K562 (cell line): Measurements from ENCODE around the gene AGAP1. TPM values are rescaled to one million over a fixed set of nuclear protein-coding genes. Genes with fewer than 3 reads are reported as not detected.

Source experiments
- ATAC-seq: fragments of 200-7000 bp; cut with Tn5 transposase; 3 replicates; pipeline ENCODE4 v1.9.1; 2020; ENCODE audit warnings: moderate library complexity
- BruUV-seq: library from RNA; stranded (reverse); fragments of 400-500 nt; replicated peaks from 2 replicates; lab custom pipeline; 2021; lab: Mats Ljungman, UMichigan
- CTCF ChIA-PET: fragments of 300-600 bp; formaldehyde crosslinking; extraction: SDS; loops from one replicate; lab custom pipeline; 2021; ENCODE audit warnings: low intra/inter-chr PET ratio; lab: Yijun Ruan, JAX
- POLR2A ChIA-PET: fragments of 300-600, 350-650 bp; sonication (Branson Sonifier 250); formaldehyde crosslinking; extraction: SDS; loops from one replicate; lab custom pipeline; 2021; ENCODE audit warnings: antibody characterized with exemption, inconsistent platforms; lab: Yijun Ruan, JAX
- DNase-seq, 4 experiments: peaks; one replicate each; pipeline versions ENCODE4 v3.0.0 to v3.0.0-alpha.2; 2011 to 2018; ENCODE audit warnings: low spot score in 3 of 4, mixed read lengths in 3 of 4; ENCODE audit errors: extremely low read depth in 1 of 4
- FAIRE-seq: peaks from 2 replicates; lab custom pipeline; 2011; peaks lifted over from hg19 to GRCh38; lab: Jason Lieb, UNC
- H2AFZ ChIP-seq: 2 replicates; pipeline ENCODE4 v1.6.0; 2011; ENCODE audit warnings: low read depth, low read length, control low read depth, inconsistent platforms
- H3K27ac ChIP-seq: fragments of 200-600 bp; 3 replicates; pipeline ENCODE4 v1.8.0; 2011; ENCODE audit warnings: low read depth, mild to moderate bottlenecking, control low read depth, inconsistent platforms, low read length, moderate library complexity, mixed read lengths; ENCODE audit errors: extremely low read depth
- H3K27me3 ChIP-seq, 2 experiments: fragments of 300-600 bp in 1 of 2; 2 replicates in 1 of 2; 3 replicates in 1 of 2; pipeline versions ENCODE4 v1.6.0 to v1.8.0; 2011; ENCODE audit warnings: inconsistent platforms in 2 of 2, low read length in 2 of 2, mild to moderate bottlenecking in 1 of 2, mixed read lengths in 1 of 2, moderate library complexity in 1 of 2; ENCODE audit not compliant: control insufficient read depth in 2 of 2, insufficient read depth in 2 of 2
- H3K36me3 ChIP-seq: fragments of 300-600 bp; 3 replicates; pipeline ENCODE4 v1.8.0; 2011; ENCODE audit warnings: mild to moderate bottlenecking, low read length, inconsistent platforms; ENCODE audit not compliant: control insufficient read depth, insufficient read depth
- H3K4me1 ChIP-seq, 2 experiments: fragments of 200-600 bp in 1 of 2; replicated peaks in 1 of 2; 2 replicates in 1 of 2; 3 replicates in 1 of 2; pipeline versions ENCODE4 v1.5.1 to v1.8.0; 2011; ENCODE audit warnings: inconsistent platforms in 2 of 2, low read length in 2 of 2, mild to moderate bottlenecking in 1 of 2, mixed read lengths in 1 of 2, moderate library complexity in 1 of 2; ENCODE audit not compliant: control insufficient read depth in 2 of 2, insufficient read depth in 2 of 2
- H3K4me2 ChIP-seq: 2 replicates; pipeline ENCODE4 v1.6.1; 2011; ENCODE audit warnings: low read length, control low read depth, inconsistent platforms, mixed read lengths; ENCODE audit not compliant: insufficient read depth
- H3K4me3 ChIP-seq: fragments of 200-600 bp; sonication (generic), shearing (Covaris generic); 2 replicates; pipeline ENCODE4 v1.5.1; 2016; ENCODE audit warnings: control low read depth, inconsistent platforms
- H3K79me2 ChIP-seq: fragments of 200-600 bp; 3 replicates; pipeline ENCODE4 v1.8.0; 2011; ENCODE audit warnings: low read length, inconsistent platforms; ENCODE audit not compliant: control insufficient read depth, insufficient read depth
- H3K9ac ChIP-seq, 2 experiments: 2 replicates each; pipeline versions ENCODE4 v1.6.0 to v1.6.1; 2011; ENCODE audit warnings: low read depth in 2 of 2, low read length in 2 of 2, control low read depth in 1 of 2, inconsistent platforms in 1 of 2, mild to moderate bottlenecking in 1 of 2, mixed read lengths in 1 of 2; ENCODE audit not compliant: insufficient read depth in 1 of 2
- H3K9me1 ChIP-seq: one replicate; pipeline ENCODE4 v1.6.0; 2011; ENCODE audit warnings: inconsistent platforms, mild to moderate bottlenecking, low read length, moderate library complexity; ENCODE audit not compliant: control insufficient read depth, insufficient read depth
- H3K9me3 ChIP-seq: replicated peaks from 2 replicates; pipeline ENCODE4 v1.5.1; 2011; ENCODE audit warnings: low read depth, low read length, inconsistent platforms; ENCODE audit not compliant: control insufficient read depth, insufficient read depth
- H4K20me1 ChIP-seq: replicated peaks from 2 replicates; pipeline ENCODE4 v1.6.1; 2011; ENCODE audit warnings: low read length, inconsistent platforms, mixed read lengths; ENCODE audit not compliant: control insufficient read depth, insufficient read depth
- CAMTA2 ChIP-seq: fragments of 250-450 bp; sonication (Bioruptor Pico); conservative IDR thresholded peaks from 2 replicates; pipeline ENCODE4 v1.5.1; 2022
- CBFA2T3 ChIP-seq: fragments of 450-650 bp; IDR thresholded peaks from 2 replicates; pipeline ENCODE4 v1.6.1; 2017
- CCAR2 ChIP-seq: fragments of 200-400 bp; formaldehyde crosslinking; IDR thresholded peaks from 2 replicates; pipeline ENCODE4 v1.6.1; 2017; ENCODE audit warnings: mild to moderate bottlenecking, low read depth, low read length
- CEBPB ChIP-seq: fragments of 450-650 bp; IDR thresholded peaks from 2 replicates; pipeline ENCODE4 v1.6.1; 2016; ENCODE audit warnings: missing genetic modification characterization, missing compliant biosample characterization
- CHD1 ChIP-seq: fragments of 200-600 bp; sonication (generic); IDR thresholded peaks from one replicate; pipeline ENCODE4 v1.6.1; 2012; ENCODE audit warnings: mild to moderate bottlenecking, moderate library complexity, low read length, inconsistent platforms
- CTBP1 ChIP-seq: fragments of 450-650 bp; IDR thresholded peaks from 2 replicates; pipeline ENCODE4 v1.6.1; 2016; ENCODE audit warnings: borderline replicate concordance
- CXXC5 ChIP-seq: fragments of 250-450 bp; sonication (Bioruptor Pico); IDR thresholded peaks from 2 replicates; pipeline ENCODE4 v1.8.0; 2022; ENCODE audit warnings: inconsistent platforms, mild to moderate bottlenecking, moderate library complexity
- GMEB1 ChIP-seq: fragments of 250-450 bp; sonication (Bioruptor Pico); IDR thresholded peaks from 2 replicates; pipeline ENCODE4 v1.4.0; 2020; ENCODE audit warnings: mild to moderate bottlenecking
- HSF4 ChIP-seq: fragments of 250-450 bp; sonication (Bioruptor Pico); IDR thresholded peaks from 2 replicates; pipeline ENCODE4 v2.1.2; 2022; ENCODE audit warnings: mild to moderate bottlenecking, moderate library complexity, borderline replicate concordance
- MLX ChIP-seq, 2 experiments: fragments of 450-650 bp in 1 of 2; sonication (generic) in 1 of 2; formaldehyde crosslinking; conservative IDR thresholded peaks; 2 replicates each; pipeline versions ENCODE4 v1.4.0 to v1.8.1; 2020 to 2022; ENCODE audit warnings: mild to moderate bottlenecking in 1 of 2, missing genetic modification reagents in 1 of 2
- POU5F1 ChIP-seq: fragments of 150-350 bp; IDR thresholded peaks from 2 replicates; pipeline ENCODE4 v1.6.1; 2014; ENCODE audit warnings: borderline replicate concordance, low read length, low read depth, mild to moderate bottlenecking; ENCODE audit not compliant: partially characterized antibody
- RNF2 ChIP-seq: sonication (generic); IDR thresholded peaks from 2 replicates; pipeline ENCODE4 v1.6.1; 2016
- SMARCA5 ChIP-seq: fragments of 450-650 bp; IDR thresholded peaks from 2 replicates; pipeline ENCODE4 v1.6.1; 2016
- SRSF9 ChIP-seq: fragments of 200-400 bp; formaldehyde crosslinking; IDR thresholded peaks from 2 replicates; pipeline ENCODE4 v1.6.1; 2017; ENCODE audit warnings: low read depth, low read length, borderline replicate concordance
- TCF3 ChIP-seq: sonication (generic); formaldehyde crosslinking; IDR thresholded peaks from 2 replicates; pipeline ENCODE4 v1.4.0; 2020; ENCODE audit warnings: mild to moderate bottlenecking, missing genetic modification reagents
- ZC3H11A ChIP-seq: IDR thresholded peaks from 2 replicates; pipeline ENCODE4 v1.6.1; 2012; ENCODE audit warnings: low read depth, low read length, improper control_type of control experiment
- ZNF175 ChIP-seq: fragments of 200-800 bp; sonication (Bioruptor generic); IDR thresholded peaks from 2 replicates; pipeline ENCODE4 v1.6.1; 2016; ENCODE audit warnings: low read depth, mild to moderate bottlenecking, missing genetic modification characterization, missing compliant biosample characterization
- ZNF347 ChIP-seq: fragments of 450-650 bp; formaldehyde crosslinking; IDR thresholded peaks from 2 replicates; pipeline ENCODE4 v1.4.0; 2020; ENCODE audit warnings: low read depth, mild to moderate bottlenecking, moderate library complexity
- ZNF639 ChIP-seq, 2 experiments: fragments of 200-800 bp in 1 of 2; sonication (Bioruptor generic) in 1 of 2; sonication (generic) in 1 of 2; formaldehyde crosslinking in 1 of 2; IDR thresholded peaks in 1 of 2; conservative IDR thresholded peaks in 1 of 2; 2 replicates each; pipeline versions ENCODE4 v1.5.0 to v1.6.1; 2016 to 2020; ENCODE audit warnings: missing compliant biosample characterization in 1 of 2, missing genetic modification characterization in 1 of 2, missing genetic modification reagents in 1 of 2
- ZNF717 ChIP-seq: fragments of 250-450 bp; sonication (Bioruptor Pico); IDR thresholded peaks from 2 replicates; pipeline ENCODE4 v1.5.0; 2021
- WGBS: fragments of 100-300 bp; shearing (Covaris generic); methylation state at CpG from one replicate; pipeline ENCODE4 v1.1.6; 2016; ENCODE audit warnings: low coverage, mixed read lengths; ENCODE audit not compliant: insufficient coverage; ENCODE audit errors: missing lambda C conversion rate; 5-methylcytosine and 5-hydroxymethylcytosine counted together
- in situ Hi-C: fragments of 300-500 bp; cut with MboI; formaldehyde crosslinking; loops from 4 replicates; pipeline ENCODE4 v1.15.0; 2018; ENCODE audit warnings: inconsistent platforms, mixed read lengths
- intact Hi-C: fragments of 100-400 bp; cut with micrococcal nuclease; formaldehyde crosslinking; loops from 2 replicates; pipeline ENCODE4 v1.14.2; 2022
- polyA plus RNA-seq, 8 experiments: library from polyadenylated mRNA; depleted of rRNA in 4 of 8; stranded (reverse) in 5 of 8; unstranded in 3 of 8; fragments of >200 nt; fragmentation: Nextera tagmentation in 2 of 8; fragmentation: Illumina TruSeq in 1 of 8; extraction: Ambion mirVana in 2 of 8; extraction: Trizol in 1 of 8; gene quantifications; 2 replicates each; pipeline versions ENCODE4 v1.2.1 to v1.2.3, GENCODE V29; 2011 to 2014; ENCODE audit warnings: inconsistent platforms in 1 of 8, missing spikeins in 1 of 8
- total RNA-seq, 7 experiments: library from RNA; depleted of rRNA in 6 of 7; stranded (reverse); fragments of >200 nt in 6 of 7; fragmentation: Illumina TruSeq in 2 of 7; extraction: Trizol in 2 of 7; gene quantifications; 2 replicates each; pipeline versions ENCODE4 v1.2.1 to v1.2.3, GENCODE V29; 2011 to 2021; ENCODE audit warnings: low replicate concordance in 1 of 7

AGAP1 gene
- total and polyA plus RNA-seq, 9 of the 15 experiments (the other 6 are each of a cell fraction or from before 2014, with no cell fraction given): 1.3 to 24.0 (median 10.6) TPM

GRCh38 chr2:236176951-236177350 lies 683.1 kb downstream of the AGAP1 start (continued):
- no peak for TF ChIP-seq ZNF639 (CRISPR knock-in tag; conservative IDR thresholded peaks at IDR 0.05 in 1 of 2, IDR thresholded peaks at IDR 0.05 in 1 of 2)
- TF ChIP-seq RNF2: no peak
- no peak for TF ChIP-seq ZC3H11A
- TF ChIP-seq SMARCA5: no peak
- no peak for TF ChIP-seq CHD1

GRCh38 chr2:236177604-236177966 lies 683.7 kb downstream of the AGAP1 start:
- FAIRE-seq: no peak
- in situ Hi-C loops: loop anchor here (5.0 kb wide), 1 partner anchor 400 kb away; no protein-coding TSS in a partner anchor
- Histone ChIP-seq H3K27me3 (no peaks in the 10 kb centered on the region), H3K4me2 (peak overlapping the region; percentile 69), H3K27ac (no peak overlapping the region), H4K20me1 (no peaks in the 10 kb centered on the region), H3K9me3 (no peaks in the 10 kb centered on the region), H3K4me3 (peak overlapping the region; percentile 25), H3K9ac (peak overlapping the region in 1 of 2 experiments; percentile 50; a peak in 1 of 4 replicates), H3K4me1 (peaks cover 2 to 20% of the 10 kb centered on the region in 2 experiments; a peak in 4 of 5 replicates), H3K9me1 (no peaks in the 10 kb centered on the region), H3K79me2 (no peaks in the 10 kb centered on the region), H3K36me3 (no peaks in the 10 kb centered on the region), H2AFZ (peak overlapping the region; percentile 60)
- peak; percentile 42 to 72 (median 58) for DNase-seq
- ChIA-PET POLR2A (interaction anchor here (0.7 kb wide), 1 partner anchor 446 kb away, joined by 3 read pairs; no protein-coding TSS in a partner anchor), CTCF (interaction anchor here (1.2 to 1.8 kb wide), 2 partner anchors 400 to 412 kb away, joined by 5 to 8 read pairs; no protein-coding TSS in a partner anchor)
- 22% methylated on average over 6 of the region's 20 CpGs for WGBS
- intact Hi-C loops: no loop called here
- ATAC-seq: peak; percentile 95
- no TSS peak for BruUV-seq
- TF ChIP-seq GMEB1 (CRISPR knock-in tag): no peak
- no peak for TF ChIP-seq CAMTA2 (CRISPR knock-in tag)
- no peak for TF ChIP-seq CBFA2T3
- peak; percentile 80 for TF ChIP-seq CEBPB (tag)
- TF ChIP-seq ZNF717 (CRISPR knock-in tag): no peak
- TF ChIP-seq CXXC5: 0 out of 2 replicates have a peak, but pooled peaks have one; percentile 37
- no peak for TF ChIP-seq ZNF347 (CRISPR knock-in tag)
- TF ChIP-seq TCF3 (CRISPR knock-in tag): no peak
- TF ChIP-seq CTBP1: peak; percentile 11; the same call in 1 of the 2 replicates
- TF ChIP-seq ZNF175 (CRISPR knock-in tag): no peak
- no peak for TF ChIP-seq POU5F1
- no peak for TF ChIP-seq HSF4 (CRISPR knock-in tag)
- TF ChIP-seq CCAR2: no peak
- TF ChIP-seq SRSF9: no peak
- TF ChIP-seq MLX (CRISPR knock-in tag; conservative IDR thresholded peaks at IDR 0.05): no peak
